CD14-positive monocyte (primary cell): ENCODE results near the gene EFNA1. TPM values are rescaled to one million over a fixed set of nuclear protein-coding genes. Genes with fewer than 3 reads are reported as not detected.

Experiments used
- DNase-seq, 3 donors: peaks; one replicate each; pipeline ENCODE4 v3.0.0-alpha.2; 2011 to 2022
- H2AFZ ChIP-seq: 2 replicates; pipeline ENCODE4 v1.6.0; 2012; ENCODE audit warnings: mild to moderate bottlenecking, low read depth, low read length, inconsistent platforms; ENCODE audit not compliant: insufficient read depth, poor library complexity, severe bottlenecking
- H3K27ac ChIP-seq, 2 donors: 1 replicate in 1 of 2; 2 replicates in 1 of 2; pipeline ENCODE4 v1.5.1; 2012 to 2013; ENCODE audit warnings: low read length in 2 of 2, control low read depth in 1 of 2, inconsistent platforms in 1 of 2, low read depth in 1 of 2, mild to moderate bottlenecking in 1 of 2
- H3K27me3 ChIP-seq, 2 donors: one replicate each; pipeline versions ENCODE4 v1.6.0 to v1.6.1; 2011 to 2013; ENCODE audit warnings: low read length in 2 of 2; ENCODE audit not compliant: control insufficient read depth in 2 of 2, insufficient read depth in 2 of 2
- H3K36me3 ChIP-seq, 2 donors: replicated peaks in 1 of 2; 1 replicate in 1 of 2; 2 replicates in 1 of 2; pipeline versions ENCODE4 v1.5.1 to v1.6.1; 2012 to 2013; ENCODE audit warnings: low read length in 2 of 2, control low read depth in 1 of 2, inconsistent platforms in 1 of 2, mild to moderate bottlenecking in 1 of 2; ENCODE audit not compliant: insufficient read depth in 2 of 2, control insufficient read depth in 1 of 2
- H3K4me1 ChIP-seq, 2 donors: 1 replicate in 1 of 2; 2 replicates in 1 of 2; pipeline versions ENCODE4 v1.5.1 to v1.6.1; 2012 to 2013; ENCODE audit warnings: low read length in 2 of 2, control low read depth in 1 of 2, inconsistent platforms in 1 of 2, mild to moderate bottlenecking in 1 of 2, moderate library complexity in 1 of 2; ENCODE audit not compliant: insufficient read depth in 2 of 2, control insufficient read depth in 1 of 2
- H3K4me2 ChIP-seq: replicated peaks from 2 replicates; pipeline ENCODE3; 2012; ENCODE audit warnings: low read length, moderate library complexity, mild to moderate bottlenecking; ENCODE audit not compliant: poor library complexity, severe bottlenecking; ENCODE audit errors: extremely low read depth
- H3K4me3 ChIP-seq, 3 experiments: fragments of 200-600 bp in 1 of 3; sonication (generic) in 1 of 3; replicated peaks in 1 of 3; 1 replicate in 2 of 3; 2 replicates in 1 of 3; pipeline ENCODE4 v1.5.1; 2011 to 2013; ENCODE audit warnings: low read length in 3 of 3, mild to moderate bottlenecking in 3 of 3, control low read depth in 2 of 3, low read depth in 2 of 3, inconsistent platforms in 1 of 3, moderate library complexity in 1 of 3
- H3K79me2 ChIP-seq: 2 replicates; pipeline ENCODE4 v1.6.0; 2012; ENCODE audit warnings: mild to moderate bottlenecking, control low read depth, inconsistent platforms, low read length, moderate library complexity; ENCODE audit not compliant: insufficient read depth
- H3K9ac ChIP-seq: 2 replicates; pipeline ENCODE4 v1.6.0; 2017; ENCODE audit warnings: low read length, mild to moderate bottlenecking; ENCODE audit not compliant: insufficient read depth, poor library complexity, severe bottlenecking
- H3K9me3 ChIP-seq, 2 donors: replicated peaks in 1 of 2; 1 replicate in 1 of 2; 2 replicates in 1 of 2; pipeline versions ENCODE4 v1.5.1 to v1.6.1; 2012 to 2013; ENCODE audit warnings: low read length in 2 of 2, control low read depth in 1 of 2; ENCODE audit not compliant: control insufficient read depth in 1 of 2, insufficient read depth in 1 of 2
- H4K20me1 ChIP-seq: 2 replicates; pipeline ENCODE4 v1.6.0; 2012; ENCODE audit warnings: mild to moderate bottlenecking, low read length, control low read depth, moderate library complexity; ENCODE audit not compliant: insufficient read depth
- H3K27ac Mint-ChIP-seq, 7 donors: one replicate each; pipeline ENCODE4 v1.8.0; 2020; ENCODE audit warnings: mild to moderate bottlenecking in 7 of 7, mixed read lengths in 7 of 7, moderate library complexity in 6 of 7, inconsistent platforms in 2 of 7
- H3K27me3 Mint-ChIP-seq, 3 donors: one replicate each; pipeline ENCODE4 v1.8.0; 2021 to 2022; ENCODE audit warnings: low read depth in 3 of 3, mild to moderate bottlenecking in 3 of 3, mixed read lengths in 3 of 3, moderate library complexity in 3 of 3, inconsistent platforms in 1 of 3
- H3K36me3 Mint-ChIP-seq, 2 donors: one replicate each; pipeline ENCODE4 v1.8.0; 2020; ENCODE audit warnings: mixed read lengths in 2 of 2, inconsistent platforms in 1 of 2, mild to moderate bottlenecking in 1 of 2
- H3K4me1 Mint-ChIP-seq: one replicate; pipeline ENCODE4 v1.8.0; 2020; ENCODE audit warnings: mild to moderate bottlenecking, mixed read lengths
- H3K4me3 Mint-ChIP-seq, 2 donors: one replicate each; pipeline ENCODE4 v1.8.0; 2020; ENCODE audit warnings: mild to moderate bottlenecking in 2 of 2, mixed read lengths in 2 of 2, moderate library complexity in 1 of 2
- H3K9me3 Mint-ChIP-seq, 7 donors: one replicate each; pipeline ENCODE4 v1.8.0; 2020 to 2022; ENCODE audit warnings: mixed read lengths in 7 of 7, mild to moderate bottlenecking in 6 of 7, moderate library complexity in 6 of 7, inconsistent platforms in 2 of 7
- CTCF ChIP-seq: fragments of 200-600 bp; IDR thresholded peaks from one replicate; pipeline ENCODE4 v1.8.0; 2022; ENCODE audit warnings: antibody characterized with exemption, mild to moderate bottlenecking
- WGBS: methylation state at CpG from one replicate; pipeline ENCODE4 v1.1.5; 2013; ENCODE audit warnings: missing lambda C conversion rate; ENCODE audit not compliant: insufficient coverage; 5-methylcytosine and 5-hydroxymethylcytosine counted together
- intact Hi-C, 2 donors: fragments of 100-400 bp; cut with micrococcal nuclease; formaldehyde crosslinking; loops; one replicate each; pipeline versions ENCODE4 v1.15.0 to v1.15.1; 2023
- polyA plus RNA-seq, 3 donors: library from polyadenylated mRNA; depleted of rRNA in 1 of 3; unstranded in 2 of 3; stranded (reverse) in 1 of 3; fragments of 300-500 nt in 2 of 3; fragments of >200 nt in 1 of 3; fragmentation: Illumina TruSeq in 2 of 3; gene quantifications; 1 replicate in 2 of 3; 2 replicates in 1 of 3; pipeline ENCODE4 v1.2.3, GENCODE V29; 2012 to 2021

Gene EFNA1
- polyA plus RNA-seq, 3 donors = 1.2 TPM; not detected in 2

DNA sequence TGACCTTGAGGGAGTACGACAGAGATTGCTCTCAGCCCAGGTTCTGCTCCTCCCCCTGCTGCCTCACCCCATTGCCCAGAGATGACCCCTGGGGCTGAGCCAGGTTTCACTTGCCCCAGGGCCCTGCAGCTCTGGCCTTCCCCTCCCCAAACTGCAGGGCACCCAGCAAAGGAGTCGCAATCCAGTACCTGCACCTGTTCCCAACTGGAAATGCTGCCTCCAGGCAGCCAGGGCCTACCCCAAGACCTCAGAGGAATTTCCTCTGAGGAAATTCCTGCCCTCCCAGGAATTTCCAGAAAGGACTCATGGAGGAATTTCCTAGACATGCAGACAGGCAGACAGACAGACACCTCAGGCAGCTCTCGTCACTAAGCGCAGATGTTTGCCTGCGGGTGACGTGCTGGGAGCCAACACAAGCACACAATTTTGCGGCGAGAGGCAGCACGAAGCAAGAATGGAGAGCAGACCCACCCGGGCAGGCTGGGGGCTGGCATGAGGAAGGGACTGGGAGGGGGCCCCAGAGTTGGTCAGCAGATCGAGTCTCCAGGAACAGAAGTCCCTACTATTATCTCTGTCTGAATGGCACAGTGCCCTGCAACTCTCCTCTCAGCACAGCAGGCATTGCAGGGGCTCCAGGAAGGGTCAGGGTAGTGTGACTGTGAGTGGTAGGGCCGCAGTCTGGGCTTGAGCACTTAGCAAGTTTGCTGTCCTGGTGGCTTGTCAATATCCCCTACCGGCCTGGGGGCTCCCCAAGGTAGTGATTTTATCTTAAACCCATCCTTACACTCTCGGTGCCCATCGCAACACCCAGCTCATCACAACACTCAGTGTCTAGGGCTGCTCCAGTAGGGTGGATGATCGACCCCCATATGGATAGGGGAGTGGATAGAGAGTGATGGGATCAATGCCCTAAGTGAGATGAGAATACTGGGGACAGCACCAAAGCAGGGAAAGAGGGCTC, 2.9 kb upstream of the EFNA1 start:
- H3K36me3 ChIP-seq = no peaks in the 10 kb centered on the region
- Mint-ChIP-seq H3K27me3 (peaks cover 54 to 81% (median 66%) of the 10 kb centered on the region in 3 donors), H3K9me3 (peaks cover 0 to 22% (median 11%) of the 10 kb centered on the region in 7 donors), H3K4me3 (peak overlapping the region in 1 of 2 donors; percentile 84), H3K36me3 (peaks cover 5 to 20% of the 10 kb centered on the region in 2 donors), H3K4me1 (peaks cover 30% of the 10 kb centered on the region), H3K27ac (peak overlapping the region in 1 of 7 donors; percentile 88)
- no peak overlapping the region for H3K9ac ChIP-seq
- TF ChIP-seq CTCF = no peak
- DNase-seq = no peak
- H3K27me3 ChIP-seq = peaks cover 39 to 57% of the 10 kb centered on the region in 2 donors
- no peak overlapping the region for H2AFZ ChIP-seq
- intact Hi-C loops = loop anchor here (5.0 kb wide), 3 partner anchors 32 to 43 kb away; no protein-coding TSS in a partner anchor
- no peaks in the 10 kb centered on the region for H4K20me1 ChIP-seq
- no peak overlapping the region for H3K4me3 ChIP-seq
- H3K27ac ChIP-seq = no peak overlapping the region
- no peak overlapping the region for H3K4me2 ChIP-seq
- H3K9me3 ChIP-seq = peaks cover 0 to 17% of the 10 kb centered on the region in 2 donors
- 95% methylated on average over 12 of the region's 16 CpGs for WGBS
- H3K79me2 ChIP-seq = no peaks in the 10 kb centered on the region
- peaks cover 25 to 33% of the 10 kb centered on the region in 2 donors for H3K4me1 ChIP-seq

DNA sequence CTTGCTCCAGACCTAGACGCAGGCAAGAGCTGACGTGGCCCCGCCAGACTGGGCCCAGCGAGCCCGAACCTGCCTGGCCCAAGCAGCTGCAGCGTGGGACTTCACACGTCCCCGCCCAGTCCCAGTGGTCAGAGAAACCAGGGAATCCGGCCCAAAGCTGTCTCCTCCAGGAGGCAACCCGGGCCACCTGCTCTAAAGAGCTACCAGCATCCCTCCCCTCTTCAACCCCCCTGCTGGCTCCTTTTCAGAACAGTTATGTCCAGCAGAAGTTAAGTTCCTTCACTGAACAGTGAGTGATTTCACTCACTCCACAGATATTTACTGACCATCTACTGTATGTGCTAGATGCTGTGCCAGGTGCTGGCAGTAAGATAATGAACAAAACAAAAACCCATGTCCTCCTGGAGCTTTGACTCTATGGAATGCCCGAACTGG, 2.1 kb upstream of the EFNA1 start:
- Histone ChIP-seq H3K4me3 (no peak overlapping the region), H3K4me2 (no peak overlapping the region), H3K79me2 (no peaks in the 10 kb centered on the region), H3K4me1 (peaks cover 25 to 33% of the 10 kb centered on the region in 2 donors), H3K36me3 (no peaks in the 10 kb centered on the region), H3K9ac (no peak overlapping the region), H4K20me1 (no peaks in the 10 kb centered on the region), H3K27ac (no peak overlapping the region), H2AFZ (no peak overlapping the region), H3K9me3 (peaks cover 0 to 17% of the 10 kb centered on the region in 2 donors), H3K27me3 (peaks cover 45 to 60% of the 10 kb centered on the region in 2 donors)
- H3K9me3 Mint-ChIP-seq = peaks cover 0 to 22% (median 11%) of the 10 kb centered on the region in 7 donors
- DNase-seq = no peak
- over 99% methylated on average over 10 of the region's 11 CpGs for WGBS
- TF ChIP-seq CTCF = no peak
- intact Hi-C loops = loop anchor here (5.0 kb wide), 3 partner anchors 33 to 42 kb away; no protein-coding TSS in a partner anchor
- H3K27me3 Mint-ChIP-seq = peaks cover 61 to 83% (median 68%) of the 10 kb centered on the region in 3 donors
- peak overlapping the region in 1 of 2 donors; percentile 84 for H3K4me3 Mint-ChIP-seq
- peaks cover 34% of the 10 kb centered on the region for H3K4me1 Mint-ChIP-seq
- H3K27ac Mint-ChIP-seq = no peak overlapping the region
- peaks cover 5 to 20% of the 10 kb centered on the region in 2 donors for H3K36me3 Mint-ChIP-seq
